Spleen (tissue), 13 donors: Measurements from ENCODE around the gene PCDHB6. TPM values are rescaled to one million over a fixed set of nuclear protein-coding genes. Genes with fewer than 3 reads are reported as not detected.
A peak's percentile ranks its signal among the peaks of the same experiment; 100 is the strongest.
"Not testable (repeated sequence)": the region's sequence is repeated elsewhere in the genome, so short reads cannot be mapped to it uniquely, and the experiment has no call there.

ENCODE experiments used
- DNase-seq: peaks from one replicate; pipeline ENCODE4 v3.0.0-alpha.2; 2020
- H3K27ac ChIP-seq, 8 donors: fragments of 200-600 bp; sonication (generic) in 7 of 8; 1 replicate in 4 of 8; 2 replicates in 4 of 8; pipeline versions ENCODE4 v1.5.0 to v1.8.0; 2016 to 2021; ENCODE audit warnings: inconsistent platforms in 4 of 8, mild to moderate bottlenecking in 4 of 8, moderate library complexity in 1 of 8
- H3K27me3 ChIP-seq, 7 donors: fragments of 200-600 bp; sonication (generic) in 6 of 7; replicated peaks in 1 of 7; 1 replicate in 4 of 7; 2 replicates in 3 of 7; pipeline versions ENCODE4 v1.5.0 to v1.8.0; 2016 to 2021; ENCODE audit warnings: inconsistent platforms in 3 of 7, mild to moderate bottlenecking in 1 of 7
- H3K36me3 ChIP-seq, 6 donors: fragments of 200-600 bp; sonication (generic) in 5 of 6; 1 replicate in 4 of 6; 2 replicates in 2 of 6; pipeline versions ENCODE4 v1.5.0 to v1.8.0; 2016 to 2021; ENCODE audit warnings: inconsistent platforms in 2 of 6
- H3K4me1 ChIP-seq, 6 donors: fragments of 200-600 bp; sonication (generic) in 5 of 6; 1 replicate in 3 of 6; 2 replicates in 3 of 6; pipeline versions ENCODE4 v1.5.0 to v1.8.0; 2016 to 2021; ENCODE audit warnings: inconsistent platforms in 3 of 6
- H3K4me3 ChIP-seq, 8 donors: fragments of 200-600 bp; sonication (generic) in 7 of 8; 1 replicate in 4 of 8; 2 replicates in 4 of 8; pipeline versions ENCODE4 v1.5.0 to v1.8.0; 2016 to 2021; ENCODE audit warnings: inconsistent platforms in 4 of 8, mild to moderate bottlenecking in 4 of 8, moderate library complexity in 2 of 8
- H3K9me3 ChIP-seq, 8 donors: fragments of 200-600 bp; sonication (generic) in 7 of 8; 1 replicate in 4 of 8; 2 replicates in 4 of 8; pipeline versions ENCODE4 v1.5.0 to v1.8.0; 2016 to 2021; ENCODE audit warnings: inconsistent platforms in 4 of 8
- CTCF ChIP-seq, 11 experiments: fragments of 200-600 bp in 7 of 11; fragments of 450-650 bp in 4 of 11; sonication (generic) in 4 of 11; IDR thresholded peaks in 8 of 11; conservative IDR thresholded peaks in 3 of 11; 1 replicate in 7 of 11; 2 replicates in 4 of 11; pipeline versions ENCODE4 v1.4.0 to v1.8.0; 2016 to 2021; ENCODE audit warnings: antibody characterized with exemption in 11 of 11, inconsistent platforms in 4 of 11, mild to moderate bottlenecking in 1 of 11
- POLR2A ChIP-seq, 3 donors: fragments of 450-650 bp; IDR thresholded peaks; one replicate each; pipeline ENCODE4 v1.5.1; 2017; ENCODE audit warnings: antibody characterized with exemption in 3 of 3, mild to moderate bottlenecking in 1 of 3
- POLR2AphosphoS5 ChIP-seq, 3 donors: sonication (generic); formaldehyde crosslinking; IDR thresholded peaks; one replicate each; pipeline ENCODE4 v1.5.1; 2017; ENCODE audit warnings: antibody characterized with exemption in 3 of 3
- WGBS, 5 donors: extraction: QIAGEN DNeasy Blood & Tissue Kit in 3 of 5; methylation state at CpG; one replicate each; pipeline versions ENCODE4 v1.1.5 to v1.1.7; 2013 to 2018; 5-methylcytosine and 5-hydroxymethylcytosine counted together
- intact Hi-C: fragments of 100-400 bp; cut with DNase I; formaldehyde crosslinking; loops from one replicate; pipeline ENCODE4 v1.15.0; 2023; ENCODE audit warnings: low total_unique reads
- long read RNA-seq, 2 donors: transcript quantifications; one replicate each; lab custom pipeline, GENCODE V29; 2026
- polyA plus RNA-seq, 3 donors: library from polyadenylated mRNA; stranded (reverse); fragments of 200-250 nt; gene quantifications; one replicate each; pipeline ENCODE4 v1.2.1, GENCODE V29; 2013
- total RNA-seq, 7 donors: library from RNA; depleted of rRNA in 3 of 7; stranded (reverse); fragments of >200 nt in 3 of 7; fragmentation: NEBNext Ultra II Directional in 4 of 7; extraction: Animal tissue kit (Norgen Biotek cat#: 25700) in 4 of 7; gene quantifications; one replicate each; pipeline versions ENCODE4 v1.1.0 to v1.2.1, GENCODE V29; 2016 to 2021
- donor health status: healthy with polysubstance abuse.
- donor health status: DM: no; HTN: no; CAD: no; lungs with moderate emphysema.
- donor health status: DM: no; HTN: no; CAD: no.
- donor health status: Bipolar disorder and iron deficiency.
- donor health status: healthy.
- donor health status: DM: no; HTN: no; CAD: no.
- donor health status: DM: yes; HTN: yes; CAD: no.

PCDHB6 gene
- total RNA-seq (1 to 10 TPM in 2 of 7 donors, under 1 TPM in 5; 0.20 to 1.1 (median 0.66) TPM), polyA plus RNA-seq (under 1 TPM; 0.02 to 0.13 (median 0.07) TPM)
- long read RNA-seq, donor 1, result 0 reads
- long read RNA-seq, donor 2, partial matches to known transcripts, result 0 of 2 reads
- long read RNA-seq, donor 2, other reads (novel, unspliced or antisense), result 0 of 2 reads

DNA sequence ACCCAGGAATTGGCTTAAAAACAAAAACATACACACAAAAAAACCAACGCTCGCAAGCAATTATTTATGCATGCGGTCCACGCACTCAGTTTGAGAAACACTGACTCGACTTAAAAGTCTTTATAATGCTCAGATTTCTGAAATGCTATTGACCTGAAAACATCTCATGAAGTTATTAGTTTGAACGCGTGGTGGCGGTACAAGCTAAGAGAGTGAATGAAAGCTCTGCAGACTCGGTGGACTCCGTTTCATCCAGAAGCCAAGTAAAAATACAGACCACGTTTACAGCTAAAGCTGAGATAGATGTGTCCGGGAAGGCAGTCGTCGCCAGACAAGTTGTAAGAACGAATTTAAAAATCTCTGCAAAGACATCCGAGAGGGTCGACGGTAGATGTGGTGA lies at the start of gene PCDHB6:
PCDHB6 (plus strand) TSS at position 246 of the 400 bp plus-strand sequence. CDS start 201 bp downstream, outside the sequence.
- WGBS, 5 donors, result 13 to 25% (median 19%) methylated on average over 18 of the region's 18 CpGs
- Histone ChIP-seq H3K4me1 (no peaks in the 10 kb centered on the region), H3K9me3 (peaks cover 0 to 85% (median 50%) of the 10 kb centered on the region in 8 donors), H3K27me3 (peaks cover 0 to 58% (median 0%) of the 10 kb centered on the region in 7 donors), H3K27ac (no peak within 1 kb of the TSS), H3K4me3 (peak within 1 kb of the TSS in 1 of 8 donors; percentile 12), H3K36me3 (no peaks in the 10 kb centered on the region)
- intact Hi-C loops, result no loop called here
- TF ChIP-seq CTCF (IDR thresholded peaks at IDR 0.05 in 8 of 11, conservative IDR thresholded peaks at IDR 0.05 in 3 of 11), result peak in 1 of 11 experiments; percentile 14
- TF ChIP-seq POLR2AphosphoS5 (IDR thresholded peaks at IDR 0.05), result no peak
- DNase-seq, result no peak

DNA sequence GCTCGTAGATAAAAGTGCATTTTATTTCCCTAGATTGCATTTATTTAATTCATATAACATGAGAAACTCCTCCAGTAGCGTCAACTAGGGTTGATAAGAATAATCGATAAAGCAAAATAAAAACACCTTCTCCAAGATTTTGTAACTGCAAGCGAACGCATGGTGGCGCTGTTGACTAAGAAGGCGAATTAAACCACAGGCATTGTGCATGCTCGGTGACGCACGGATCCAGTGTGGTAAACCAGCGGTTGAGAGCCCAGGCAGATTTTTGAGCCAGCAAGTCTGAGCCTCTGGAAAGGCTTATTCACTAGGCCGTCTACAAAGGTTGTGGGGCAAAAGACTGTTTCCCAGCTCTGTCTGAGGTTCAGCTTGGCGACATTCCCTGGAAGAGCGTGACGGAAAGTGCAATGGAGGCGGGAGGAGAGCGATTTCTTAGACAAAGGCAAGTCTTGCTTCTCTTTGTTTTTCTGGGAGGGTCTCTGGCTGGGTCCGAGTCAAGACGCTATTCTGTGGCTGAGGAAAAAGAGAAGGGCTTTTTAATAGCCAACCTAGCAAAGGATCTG lies 49.5 kb upstream of the PCDHB6 start, which contains the start of gene PCDHB3:
PCDHB3 (plus strand) TSS at position 231 of the 563 bp plus-strand sequence; CDS start at position 408, 177 bp downstream.
- Histone ChIP-seq H3K27me3 (peaks cover 0 to 72% (median 0%) of the 10 kb centered on the region in 7 donors), H3K36me3 (no peaks in the 10 kb centered on the region), H3K4me1 (no peaks in the 10 kb centered on the region), H3K4me3 (peak within 1 kb of the TSS in 3 of 8 donors; percentile 1 to 30 (median 29)), H3K27ac (no peak within 1 kb of the TSS), H3K9me3 (peaks cover 0 to 77% (median 32%) of the 10 kb centered on the region in 8 donors)
- TF ChIP-seq POLR2AphosphoS5 (IDR thresholded peaks at IDR 0.05) (no peak), CTCF (IDR thresholded peaks at IDR 0.05 in 8 of 11, conservative IDR thresholded peaks at IDR 0.05 in 3 of 11) (peak in 4 of 11 experiments; percentile 8 to 19 (median 13))
- DNase-seq, result no peak
- intact Hi-C loops, result no loop called here
- 18 to 23% (median 22%) methylated on average over 19 of the region's 19 CpGs for WGBS, 5 donors

DNA sequence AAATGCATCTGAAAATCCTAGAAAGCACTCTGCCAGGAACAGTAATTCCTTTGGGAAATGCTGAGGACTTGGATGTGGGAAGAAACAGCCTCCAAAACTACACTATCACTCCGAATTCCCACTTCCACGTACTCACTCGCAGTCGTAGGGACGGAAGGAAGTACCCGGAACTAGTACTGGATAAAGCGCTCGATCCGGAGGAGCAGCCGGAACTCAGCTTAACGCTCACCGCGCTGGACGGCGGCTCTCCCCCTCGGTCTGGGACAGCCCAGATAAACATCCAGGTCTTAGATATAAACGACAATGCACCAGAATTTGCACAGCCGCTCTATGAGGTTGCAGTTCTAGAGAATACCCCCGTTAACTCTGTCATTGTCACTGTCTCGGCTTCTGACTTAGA lies 48.8 kb upstream of the PCDHB6 start:
- H3K4me1 ChIP-seq, result no peaks in the 10 kb centered on the region
- no peak overlapping the region for H3K27ac ChIP-seq
- intact Hi-C loops, result no loop called here
- H3K36me3 ChIP-seq, result no peaks in the 10 kb centered on the region
- peak overlapping the region in 3 of 8 donors; percentile 1 to 30 (median 29) for H3K4me3 ChIP-seq
- no peak for DNase-seq
- H3K27me3 ChIP-seq, result peaks cover 0 to 64% (median 0%) of the 10 kb centered on the region in 7 donors
- TF ChIP-seq POLR2A (IDR thresholded peaks at IDR 0.05) (no peak), POLR2AphosphoS5 (IDR thresholded peaks at IDR 0.05) (no peak), CTCF (IDR thresholded peaks at IDR 0.05 in 8 of 11, conservative IDR thresholded peaks at IDR 0.05 in 3 of 11) (no peak)
- peaks cover 0 to 72% (median 28%) of the 10 kb centered on the region in 8 donors for H3K9me3 ChIP-seq
- WGBS, 5 donors, result 44 to 62% (median 45%) methylated on average over 20 of the region's 20 CpGs

DNA sequence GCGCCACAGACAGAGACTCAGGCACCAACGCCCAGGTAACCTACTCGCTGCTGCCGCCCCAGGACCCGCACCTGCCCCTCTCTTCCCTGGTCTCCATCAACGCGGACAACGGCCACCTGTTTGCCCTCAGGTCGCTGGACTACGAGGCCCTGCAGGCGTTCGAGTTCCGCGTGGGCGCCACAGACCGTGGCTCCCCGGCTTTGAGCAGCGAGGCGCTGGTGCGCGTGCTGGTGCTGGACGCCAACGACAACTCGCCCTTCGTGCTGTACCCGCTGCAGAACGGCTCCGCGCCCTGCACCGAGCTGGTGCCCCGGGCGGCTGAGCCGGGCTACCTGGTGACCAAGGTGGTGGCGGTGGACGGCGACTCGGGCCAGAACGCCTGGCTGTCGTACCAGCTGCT lies 47.8 kb upstream of the PCDHB6 start:
- H3K4me1 ChIP-seq, H3K36me3 ChIP-seq, H3K4me3 ChIP-seq, intact Hi-C loops, H3K27ac ChIP-seq, DNase-seq: not testable (repeated sequence)
- 26 to 54% (median 41%) methylated on average over 11 to 39 of the region's 39 CpGs for WGBS, 5 donors
- Histone ChIP-seq H3K9me3 (peaks cover 0 to 65% (median 27%) of the 10 kb centered on the region in 8 donors), H3K27me3 (peaks cover 0 to 56% (median 0%) of the 10 kb centered on the region in 7 donors)

DNA sequence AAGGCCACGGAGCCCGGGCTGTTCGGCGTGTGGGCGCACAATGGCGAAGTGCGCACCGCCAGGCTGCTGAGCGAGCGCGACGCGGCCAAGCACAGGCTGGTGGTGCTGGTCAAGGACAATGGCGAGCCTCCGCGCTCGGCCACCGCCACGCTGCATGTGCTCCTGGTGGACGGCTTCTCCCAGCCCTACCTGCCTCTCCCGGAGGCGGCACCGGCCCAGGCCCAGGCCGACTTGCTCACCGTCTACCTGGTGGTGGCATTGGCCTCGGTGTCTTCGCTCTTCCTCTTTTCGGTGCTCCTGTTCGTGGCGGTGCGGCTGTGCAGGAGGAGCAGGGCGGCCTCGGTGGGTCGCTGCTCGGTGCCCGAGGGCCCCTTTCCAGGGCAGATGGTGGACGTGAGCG lies 47.4 kb upstream of the PCDHB6 start:
- H3K4me1 ChIP-seq, intact Hi-C loops, H3K36me3 ChIP-seq, DNase-seq, H3K27ac ChIP-seq, H3K4me3 ChIP-seq: not testable (repeated sequence)
- Histone ChIP-seq H3K9me3 (peaks cover 0 to 65% (median 27%) of the 10 kb centered on the region in 8 donors), H3K27me3 (peaks cover 0 to 54% (median 0%) of the 10 kb centered on the region in 7 donors)
- WGBS, 5 donors, result 31 to 51% (median 43%) methylated on average over 7 to 35 of the region's 38 CpGs
